Measurements from ENCODE around the gene TBL1XR1. TPM values are rescaled to one million over a fixed set of nuclear protein-coding genes. Genes with fewer than 3 reads are reported as not detected.

TBL1XR1 gene
- total and polyA plus RNA-seq, 2 of the 8 experiments (the other 6 are each of a cell fraction or from before 2014, with no cell fraction given): 28.1 to 147 TPM

DNA sequence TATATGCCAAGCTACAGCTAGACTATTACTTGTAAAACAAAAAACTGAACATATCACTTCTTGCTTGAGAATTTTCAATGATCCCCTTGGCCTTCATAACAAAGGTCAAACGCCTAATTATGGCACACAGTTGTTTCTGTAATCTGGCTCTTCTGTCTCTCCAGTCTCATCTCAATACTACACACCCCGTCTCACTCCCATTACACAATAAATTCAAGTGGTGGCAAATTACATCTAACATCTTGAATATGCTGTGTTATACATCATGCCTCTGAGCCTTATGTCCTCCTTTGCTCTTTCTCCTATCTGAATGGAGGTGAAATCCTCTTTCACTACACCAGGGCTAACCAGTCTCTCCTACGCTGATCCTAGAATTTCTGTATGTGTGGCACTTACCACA lies 140.4 kb downstream of the TBL1XR1 start (continued):
- TF ChIP-seq CHD7 (IDR thresholded peaks at IDR 0.05; ENCODE audit: insufficient replicate concordance, low read length): no peak
- no peak for TF ChIP-seq SUZ12 (IDR thresholded peaks at IDR 0.05; ENCODE audit: low read length)
- TF ChIP-seq RAD21 (IDR thresholded peaks at IDR 0.05 in 1 of 2, conservative IDR thresholded peaks at IDR 0.05 in 1 of 2; ENCODE audit: low read depth in 2 of 2, low read length in 2 of 2): no peak
- no peak for TF ChIP-seq CBX5 (IDR thresholded peaks at IDR 0.05; ENCODE audit: low read depth, low read length)
- TF ChIP-seq, protein P1, sequence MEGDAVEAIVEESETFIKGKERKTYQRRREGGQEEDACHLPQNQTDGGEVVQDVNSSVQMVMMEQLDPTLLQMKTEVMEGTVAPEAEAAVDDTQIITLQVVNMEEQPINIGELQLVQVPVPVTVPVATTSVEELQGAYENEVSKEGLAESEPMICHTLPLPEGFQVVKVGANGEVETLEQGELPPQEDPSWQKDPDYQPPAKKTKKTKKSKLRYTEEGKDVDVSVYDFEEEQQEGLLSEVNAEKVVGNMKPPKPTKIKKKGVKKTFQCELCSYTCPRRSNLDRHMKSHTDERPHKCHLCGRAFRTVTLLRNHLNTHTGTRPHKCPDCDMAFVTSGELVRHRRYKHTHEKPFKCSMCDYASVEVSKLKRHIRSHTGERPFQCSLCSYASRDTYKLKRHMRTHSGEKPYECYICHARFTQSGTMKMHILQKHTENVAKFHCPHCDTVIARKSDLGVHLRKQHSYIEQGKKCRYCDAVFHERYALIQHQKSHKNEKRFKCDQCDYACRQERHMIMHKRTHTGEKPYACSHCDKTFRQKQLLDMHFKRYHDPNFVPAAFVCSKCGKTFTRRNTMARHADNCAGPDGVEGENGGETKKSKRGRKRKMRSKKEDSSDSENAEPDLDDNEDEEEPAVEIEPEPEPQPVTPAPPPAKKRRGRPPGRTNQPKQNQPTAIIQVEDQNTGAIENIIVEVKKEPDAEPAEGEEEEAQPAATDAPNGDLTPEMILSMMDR (IDR thresholded peaks at IDR 0.05; ENCODE audit: control extremely low read depth in 1 of 3, insufficient read depth in 1 of 3, low read depth in 1 of 3, low read length in 3 of 3): no peak
- no peak for TF ChIP-seq SAP30 (IDR thresholded peaks at IDR 0.05; ENCODE audit: insufficient read depth, insufficient replicate concordance, low read length)
- no peak for TF ChIP-seq POLR2A (IDR thresholded peaks at IDR 0.05; ENCODE audit: control extremely low read depth in 1 of 2, low read depth in 2 of 2, low read length in 2 of 2)
- TF ChIP-seq TAF7 (optimal IDR thresholded peaks at IDR 0.05; ENCODE audit: borderline replicate concordance, low read depth, low read length): no peak
- no peak for TF ChIP-seq JUND (IDR thresholded peaks at IDR 0.05; ENCODE audit: low read length)

Measured in H1 (cell line).